NCI-H187 treated with DMSO at 0.1 percent for 48 hours (cell line): ENCODE data around the gene DDAH1.

Experiments
- DNase-seq: peaks from one replicate; lab custom pipeline; 2025; lab: John Stamatoyannopoulos, UW

The DDAH1 gene

DNA sequence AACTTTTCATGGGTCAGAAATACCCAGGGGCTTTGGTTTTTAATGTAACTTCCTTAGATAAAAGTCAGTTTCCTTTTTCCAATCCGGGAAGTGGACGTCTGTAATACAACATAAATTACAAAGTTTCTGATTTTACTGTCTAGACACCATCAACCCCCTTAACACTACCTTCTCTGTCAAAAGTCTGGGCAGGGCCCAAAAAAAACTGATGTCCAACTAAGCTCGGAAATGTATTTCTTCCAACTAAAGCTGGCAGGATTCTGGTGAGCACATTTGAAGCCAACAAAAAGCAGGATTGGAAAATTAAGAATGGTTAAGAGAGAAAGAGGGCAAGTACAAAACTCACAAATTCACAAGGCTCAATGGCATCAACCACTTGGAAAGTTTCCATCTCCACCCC is 24.3 kb downstream of the DDAH1 start:
- no peak for DNase-seq

DNA sequence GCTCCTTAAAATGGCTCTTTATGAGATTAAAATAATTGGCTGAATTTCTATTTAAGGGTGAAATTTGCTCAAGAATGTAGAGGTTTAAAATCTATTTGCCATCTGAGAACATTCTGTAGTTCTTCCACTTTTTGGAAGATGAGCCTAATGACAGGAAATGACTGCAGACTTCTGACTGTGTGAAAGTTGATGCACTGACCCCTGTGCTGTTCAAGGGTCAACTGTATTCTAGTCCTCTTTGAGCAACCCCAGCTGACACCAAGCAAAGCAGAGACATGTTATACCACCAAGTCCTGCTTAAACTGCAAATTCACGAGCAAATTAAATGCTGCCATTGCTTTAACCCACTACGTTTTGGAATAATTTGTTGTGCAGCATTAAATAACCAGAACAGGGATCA is 26.6 kb downstream of the DDAH1 start:
- no peak for DNase-seq

- no peak for DNase-seq
These were observed 27.8 kb downstream of the DDAH1 start for GRCh38 chr1:85437139-85437538.

DNA sequence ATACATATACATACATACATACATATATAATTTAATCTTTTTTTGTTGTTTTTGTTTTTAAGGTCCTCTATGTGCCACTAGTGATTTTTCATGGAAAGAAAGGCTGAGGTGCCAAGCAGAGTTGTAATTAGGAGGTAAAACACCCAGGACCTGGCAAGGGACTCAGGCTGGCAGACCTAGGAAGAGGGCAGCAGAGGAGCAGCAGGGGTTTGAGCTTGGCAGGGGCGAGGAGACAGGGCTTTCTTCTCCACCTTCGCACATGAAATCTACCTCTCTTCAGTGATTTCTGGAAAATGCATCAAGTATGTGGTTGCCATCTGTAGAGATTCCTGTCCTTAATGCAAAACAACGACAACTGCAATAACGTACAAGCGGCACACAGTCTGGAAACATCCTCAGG is 31.9 kb downstream of the DDAH1 start:
- DNase-seq: no peak

GRCh38 chr1:85428471-85429089 is 36.4 kb downstream of the DDAH1 start:
- no peak for DNase-seq

DNA sequence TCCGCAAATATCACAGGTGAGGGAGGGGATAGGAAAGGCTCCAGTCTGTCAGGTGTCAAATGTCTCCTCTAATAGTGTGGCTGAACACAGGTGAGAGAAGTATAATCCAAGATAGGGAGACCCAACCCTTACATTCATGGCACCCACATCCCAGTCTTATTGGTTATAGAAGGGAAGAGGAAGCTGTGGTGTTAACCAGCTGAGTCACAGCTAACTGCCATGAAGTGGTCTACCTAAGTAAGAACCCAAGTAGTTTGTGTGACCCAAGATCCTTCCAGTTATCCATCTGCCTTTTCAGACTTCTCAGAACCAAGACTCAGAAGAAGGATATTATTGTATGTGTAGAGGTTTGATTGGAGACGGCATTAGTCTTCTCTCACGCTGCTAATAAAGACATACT is 37.1 kb downstream of the DDAH1 start:
- DNase-seq: no peak

- DNase-seq: no peak
These were observed 37.6 kb downstream of the DDAH1 start for GRCh38 chr1:85427331-85427730.

DNA sequence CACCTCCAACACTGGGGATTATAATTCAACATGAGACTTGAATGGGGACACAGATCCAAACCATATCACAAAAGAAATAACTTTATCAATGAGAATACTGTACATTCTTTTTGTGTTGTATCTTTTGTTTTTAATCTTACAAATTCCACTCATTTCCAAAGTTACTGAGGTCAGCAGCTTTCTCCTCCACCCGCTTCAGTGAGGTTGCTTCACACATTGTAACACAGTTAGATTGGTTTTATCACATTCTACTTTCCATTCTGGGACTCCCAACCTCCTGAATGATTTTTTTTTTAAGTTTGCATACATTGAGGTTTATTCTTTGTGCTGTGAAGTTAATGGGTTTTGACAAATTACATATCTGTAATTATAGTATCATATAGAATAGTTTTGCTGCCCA is 43.8 kb downstream of the DDAH1 start:
- no peak for DNase-seq

DNA sequence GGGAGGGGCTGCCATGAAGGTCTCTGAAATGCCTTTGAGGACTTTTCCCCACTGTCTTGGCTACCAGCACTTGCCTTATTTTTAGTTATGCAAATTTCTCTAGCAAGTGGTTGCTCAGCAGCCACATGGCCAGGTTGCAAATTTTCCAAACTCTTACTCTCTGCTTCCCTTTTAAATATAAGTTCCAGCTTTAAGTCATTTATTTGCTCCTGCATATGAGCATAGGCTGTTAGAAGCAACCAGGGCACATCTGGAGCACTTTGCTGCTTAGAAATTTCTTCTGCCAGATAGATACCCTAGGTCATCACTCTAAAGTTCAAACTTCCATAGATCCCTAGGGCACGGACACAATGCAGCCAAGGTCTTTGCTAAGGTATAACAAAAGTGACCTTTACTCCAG is 44.8 kb downstream of the DDAH1 start:
- DNase-seq: no peak

DNA sequence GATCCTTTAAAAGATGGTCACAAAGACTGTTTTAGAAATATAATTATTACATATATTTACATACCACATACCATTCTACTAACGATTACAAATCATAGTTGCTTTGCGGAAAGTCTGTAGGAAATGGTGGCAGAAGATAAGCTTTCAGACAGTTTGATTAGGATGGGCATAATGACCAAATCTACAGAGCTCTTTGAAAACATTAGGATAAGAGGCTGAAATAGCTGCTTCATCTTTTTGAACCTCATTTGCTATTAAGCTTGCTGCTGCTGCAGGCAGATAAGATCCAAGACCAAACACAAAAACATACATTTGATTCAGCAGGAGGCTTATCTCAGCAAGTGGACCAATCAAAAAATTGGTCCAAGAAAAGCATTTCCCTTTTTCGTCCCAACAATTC is 47.1 kb downstream of the DDAH1 start:
- no peak for DNase-seq

DNA sequence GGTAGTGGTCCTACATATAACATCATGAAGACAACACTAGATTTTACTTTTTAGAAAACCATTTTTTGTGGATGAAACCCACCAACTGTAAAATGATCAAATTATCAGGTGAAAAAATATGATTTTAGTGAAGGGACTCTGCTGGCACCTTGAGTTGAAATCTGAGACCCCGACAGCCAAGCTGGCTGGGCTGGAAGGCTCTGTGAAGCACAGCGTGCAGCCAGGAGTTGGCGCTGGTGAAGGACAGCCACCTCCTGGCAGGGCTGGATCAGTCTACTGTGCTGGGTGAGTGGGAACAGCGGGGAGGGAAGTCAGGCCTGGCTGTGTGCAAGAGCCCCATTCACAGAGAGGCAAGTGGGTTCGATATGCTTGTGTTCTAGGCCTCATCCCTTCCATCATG is 47.9 kb downstream of the DDAH1 start:
- no peak for DNase-seq

- no peak for DNase-seq
These were observed 51.8 kb downstream of the DDAH1 start for GRCh38 chr1:85413169-85413568.

DNA sequence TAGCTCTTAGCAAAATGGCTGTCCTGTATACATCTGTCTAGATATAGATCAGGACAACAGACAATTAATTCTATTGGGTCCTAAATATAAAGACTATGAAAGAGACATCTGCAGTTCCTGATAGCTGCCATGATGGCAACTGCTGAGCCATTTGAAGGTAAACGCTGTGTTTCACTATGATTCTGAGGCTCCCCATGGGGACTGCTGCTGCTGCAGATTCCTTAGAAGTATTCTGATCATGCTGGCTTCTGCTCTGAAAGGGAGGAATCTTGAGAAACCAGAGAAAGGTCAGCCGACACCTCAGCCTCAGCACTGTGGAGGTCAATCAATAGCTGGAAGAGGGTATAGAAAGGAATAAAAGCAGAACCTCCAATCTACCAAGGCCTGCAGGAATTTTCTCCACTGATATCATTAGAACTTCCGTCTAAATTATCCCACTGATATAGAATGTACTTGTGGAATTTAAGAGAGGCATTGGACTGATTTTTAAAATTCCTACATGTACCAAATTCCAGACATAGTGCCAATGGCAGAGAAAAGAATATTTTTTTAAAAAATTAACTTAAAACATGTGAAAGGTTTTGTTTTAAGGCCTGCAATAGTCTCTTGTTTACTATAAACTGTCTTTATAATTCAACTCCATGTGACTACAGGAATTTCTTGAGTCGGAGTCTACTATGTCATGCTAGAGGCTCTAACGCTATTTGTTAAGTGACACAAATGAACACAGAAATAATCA is 53.2 kb downstream of the DDAH1 start:
- DNase-seq: no peak

- no peak for DNase-seq
These were observed 55.4 kb downstream of the DDAH1 start for GRCh38 chr1:85409516-85409915.

GRCh38 chr1:85407746-85408377 is 57.1 kb downstream of the DDAH1 start:
- DNase-seq: no peak

DNA sequence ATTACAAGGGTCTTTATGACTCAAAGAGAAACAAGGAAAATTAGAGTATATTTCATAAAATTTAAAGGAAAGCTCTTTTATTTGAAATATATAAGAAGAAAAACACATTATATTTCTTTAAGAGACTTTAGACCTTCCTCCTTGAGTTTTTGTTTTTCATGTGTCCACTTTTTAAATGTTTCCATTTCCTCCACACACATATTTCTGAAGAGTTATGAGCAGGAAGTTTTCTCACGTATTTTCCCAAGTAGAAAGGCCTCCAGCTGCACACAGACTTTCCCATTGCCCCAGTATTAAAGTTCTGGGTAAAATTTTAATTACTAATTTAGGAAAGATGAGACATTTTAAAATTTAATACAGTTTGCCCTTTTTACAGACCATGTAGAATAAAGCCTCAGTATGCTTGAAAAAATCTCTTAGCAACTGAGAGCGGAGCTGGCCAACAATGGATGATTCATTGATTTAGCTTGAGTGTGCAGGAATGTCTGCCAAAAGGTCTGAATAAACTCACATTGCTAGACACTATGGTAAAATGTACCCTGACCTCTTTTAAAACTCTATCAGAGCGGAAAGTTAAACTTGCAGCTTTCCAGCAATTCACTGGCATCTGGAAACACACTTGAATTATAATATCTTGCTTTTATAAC is 57.9 kb downstream of the DDAH1 start:
- DNase-seq: no peak

DNA sequence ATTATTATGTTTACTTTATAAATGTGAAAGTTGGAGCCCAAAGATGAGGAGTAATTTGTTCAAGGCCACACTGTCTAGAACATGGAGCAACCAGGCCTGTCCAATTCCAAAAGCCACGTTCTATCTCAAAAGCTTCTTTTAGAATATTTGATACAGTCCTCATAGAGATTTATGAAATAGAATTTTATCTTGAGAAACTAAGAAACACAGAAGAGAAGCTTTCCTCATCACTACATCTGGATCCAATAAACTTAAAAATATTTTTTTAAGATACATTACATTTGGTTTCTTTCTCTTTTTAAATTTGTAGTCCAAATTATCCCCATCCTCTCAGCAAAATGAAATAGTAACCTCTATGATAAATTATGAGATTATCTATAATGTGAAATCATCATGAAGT is 58.9 kb downstream of the DDAH1 start:
- DNase-seq: no peak

GRCh38 chr1:85404408-85404807 is 60.6 kb downstream of the DDAH1 start:
- DNase-seq: no peak

DNA sequence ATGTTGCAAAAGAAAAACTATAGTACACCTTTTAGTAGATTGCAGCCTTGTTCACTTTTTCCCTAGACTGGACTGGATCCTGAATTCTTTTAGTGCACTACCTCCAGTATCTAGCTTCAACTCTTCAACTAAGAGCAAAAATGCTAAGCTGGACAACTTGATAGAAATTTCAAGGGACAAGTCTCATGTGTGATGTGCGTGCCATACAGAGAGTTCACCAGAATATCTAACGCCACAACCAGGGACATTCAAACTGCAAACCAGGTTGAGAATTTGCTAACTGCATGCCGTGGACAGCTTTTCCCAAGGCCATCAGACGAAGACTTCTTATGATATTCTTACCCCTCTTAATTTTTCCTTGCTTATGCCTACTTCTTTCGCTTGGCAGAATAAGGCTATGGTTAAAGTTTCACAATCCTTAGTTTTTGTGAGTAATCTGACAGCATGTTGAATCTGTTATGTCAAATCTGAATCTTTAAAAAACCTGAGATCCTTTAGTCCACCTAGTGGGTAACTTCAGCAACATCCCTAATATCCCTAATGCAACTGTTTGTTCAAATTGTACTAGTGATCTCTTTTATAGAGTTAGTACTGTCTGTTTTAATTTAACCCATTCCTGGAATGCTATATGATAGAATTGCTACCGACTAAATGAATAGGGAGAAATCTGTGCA is 66.4 kb downstream of the DDAH1 start:
- no peak for DNase-seq

DNA sequence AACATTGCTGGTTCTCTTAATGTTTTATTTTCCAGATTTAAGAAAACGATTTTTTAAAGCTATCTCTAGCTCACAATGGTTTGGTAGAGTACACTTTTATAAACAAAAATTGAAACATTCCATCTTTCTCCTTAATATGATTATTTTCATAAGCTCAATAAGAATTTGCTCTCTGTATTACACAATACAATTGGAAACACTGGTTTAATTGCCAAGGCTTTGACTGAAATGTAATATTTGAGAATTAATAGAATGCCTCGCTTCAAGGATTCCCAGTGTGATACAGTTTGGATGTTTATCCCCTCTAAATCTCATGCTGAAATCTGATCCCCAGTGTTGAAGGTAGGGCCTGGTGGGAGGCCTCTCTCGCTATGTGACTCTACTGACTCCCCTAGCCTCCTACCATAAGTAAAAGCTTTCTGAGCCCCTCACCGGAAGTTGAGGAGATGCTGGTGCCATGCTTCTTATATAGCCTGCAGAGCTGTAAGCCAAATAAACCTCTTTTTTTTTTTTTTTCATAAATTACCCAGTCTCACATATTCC is 67.4 kb downstream of the DDAH1 start:
- DNase-seq: no peak

GRCh38 chr1:85396194-85396593 is 68.8 kb downstream of the DDAH1 start:
- no peak for DNase-seq

DNA sequence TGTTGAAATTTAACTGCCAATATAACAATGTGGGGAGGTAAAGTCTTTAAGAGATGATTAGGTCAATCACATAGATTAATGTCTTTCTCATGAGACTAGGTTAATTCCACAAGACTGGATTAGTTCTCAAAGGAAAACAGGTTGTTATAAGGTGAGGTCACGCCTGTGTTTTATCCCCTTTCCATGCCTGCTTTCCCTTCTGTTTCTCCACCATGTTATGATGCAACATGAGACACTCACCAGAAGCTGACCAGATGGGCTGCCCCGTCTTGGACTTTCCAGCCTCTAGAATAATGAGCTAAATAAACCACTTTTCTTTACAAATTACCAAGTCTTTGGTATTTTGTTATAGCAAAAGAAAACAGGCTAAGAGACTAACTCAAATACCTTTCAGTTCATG is 70.8 kb downstream of the DDAH1 start:
- no peak for DNase-seq
